ENCODE measurements around the gene ZNF138.
A peak's percentile ranks its signal among the peaks of the same experiment; 100 is the strongest.
"Not testable (repeated sequence)": the region's sequence is repeated elsewhere in the genome, so short reads cannot be mapped to it uniquely, and the experiment has no call there.

ZNF138 gene

GRCh38 chr7:64794171-64794844, at the start of gene ZNF138:
Gene ZNF138, plus strand, starts transcription at chr7:64794428. Its CDS starts 141 bp downstream, at chr7:64794569.
- DNase-seq = peak; percentile 95

- no peak for DNase-seq
Observed at GRCh38 chr7:64744680-64745079, 49.5 kb upstream of the ZNF138 start.

GRCh38 chr7:64747802-64748201, 46.4 kb upstream of the ZNF138 start:
- DNase-seq = no peak

GRCh38 chr7:64753032-64753431, 41.2 kb upstream of the ZNF138 start:
- no peak for DNase-seq

GRCh38 chr7:64755865-64756264, 38.4 kb upstream of the ZNF138 start:
- DNase-seq = no peak

- no peak for DNase-seq
Observed at GRCh38 chr7:64758151-64758550, 36.1 kb upstream of the ZNF138 start.

- DNase-seq = no peak
Observed at GRCh38 chr7:64768824-64769223, 25.4 kb upstream of the ZNF138 start.

GRCh38 chr7:64774204-64774842, 19.9 kb upstream of the ZNF138 start:
- DNase-seq = peak; percentile 88

- DNase-seq = no peak
Observed at GRCh38 chr7:64775289-64775688, 18.9 kb upstream of the ZNF138 start.

GRCh38 chr7:64784842-64785241, 9.4 kb upstream of the ZNF138 start:
- DNase-seq = not testable (repeated sequence)

- DNase-seq = no peak
Observed at GRCh38 chr7:64787295-64787694, 6.9 kb upstream of the ZNF138 start.

- not testable (repeated sequence) for DNase-seq
Observed at GRCh38 chr7:64789241-64789640, 5.0 kb upstream of the ZNF138 start.

GRCh38 chr7:64793106-64793755, 997 bp upstream of the ZNF138 start:
- no peak for DNase-seq

GRCh38 chr7:64795176-64795575, 948 bp downstream of the ZNF138 start:
- DNase-seq = no peak

GRCh38 chr7:64799169-64799568, 4.9 kb downstream of the ZNF138 start:
- DNase-seq = not testable (repeated sequence)

GRCh38 chr7:64802699-64803098, 8.5 kb downstream of the ZNF138 start:
- DNase-seq = no peak

GRCh38 chr7:64807731-64808365, 13.6 kb downstream of the ZNF138 start:
- DNase-seq = no peak

- DNase-seq = no peak
Observed at GRCh38 chr7:64811767-64812166, 17.5 kb downstream of the ZNF138 start.

- DNase-seq = no peak
Observed at GRCh38 chr7:64830926-64831325, 36.7 kb downstream of the ZNF138 start.

GRCh38 chr7:64832136-64832535, 37.9 kb downstream of the ZNF138 start:
- DNase-seq = no peak

- DNase-seq = no peak
Observed at GRCh38 chr7:64834989-64835388, 40.8 kb downstream of the ZNF138 start.

GRCh38 chr7:64835856-64836255, 41.6 kb downstream of the ZNF138 start:
- not testable (repeated sequence) for DNase-seq

- not testable (repeated sequence) for DNase-seq
Observed at GRCh38 chr7:64838051-64838450, 43.8 kb downstream of the ZNF138 start.

- DNase-seq = no peak
Observed at GRCh38 chr7:64838691-64839090, 44.5 kb downstream of the ZNF138 start.
